GM12878 (cell line): ENCODE data around the gene TM4SF1.

Experiments used
- EGR1 ChIP-seq, 2 experiments: IDR thresholded peaks; 1 replicate in 1 of 2; 2 replicates in 1 of 2; pipeline ENCODE4 v1.6.1; 2011 to 2012; ENCODE audit warnings: low read depth in 2 of 2, low read length in 2 of 2, borderline replicate concordance in 1 of 2, mild to moderate bottlenecking in 1 of 2, moderate library complexity in 1 of 2
- TF ChIP-seq, protein P1 (sequence below): fragments of 450-650 bp; IDR thresholded peaks from 2 replicates; pipeline ENCODE4 v1.6.1; 2016; ENCODE audit warnings: mild to moderate bottlenecking, moderate library complexity, borderline replicate concordance
- TF ChIP-seq, protein P2 (sequence below): IDR thresholded peaks from 2 replicates; pipeline ENCODE4 v1.6.1; 2011; ENCODE audit warnings: low read depth, mild to moderate bottlenecking, low read length, moderate library complexity, borderline replicate concordance; ENCODE audit errors: extremely low read depth
- TF ChIP-seq, protein P3 (sequence below), 3 experiments: IDR thresholded peaks in 2 of 3; conservative IDR thresholded peaks in 1 of 3; 2 replicates each; pipeline ENCODE4 v1.5.1; 2011; ENCODE audit warnings: low read depth in 3 of 3, low read length in 3 of 3, mild to moderate bottlenecking in 3 of 3, control low read depth in 2 of 3, moderate library complexity in 2 of 3, inconsistent platforms in 1 of 3, mixed read lengths in 1 of 3; ENCODE audit not compliant: control insufficient read depth in 2 of 3, insufficient read depth in 1 of 3; ENCODE audit errors: extremely low read depth in 1 of 3

DNA sequence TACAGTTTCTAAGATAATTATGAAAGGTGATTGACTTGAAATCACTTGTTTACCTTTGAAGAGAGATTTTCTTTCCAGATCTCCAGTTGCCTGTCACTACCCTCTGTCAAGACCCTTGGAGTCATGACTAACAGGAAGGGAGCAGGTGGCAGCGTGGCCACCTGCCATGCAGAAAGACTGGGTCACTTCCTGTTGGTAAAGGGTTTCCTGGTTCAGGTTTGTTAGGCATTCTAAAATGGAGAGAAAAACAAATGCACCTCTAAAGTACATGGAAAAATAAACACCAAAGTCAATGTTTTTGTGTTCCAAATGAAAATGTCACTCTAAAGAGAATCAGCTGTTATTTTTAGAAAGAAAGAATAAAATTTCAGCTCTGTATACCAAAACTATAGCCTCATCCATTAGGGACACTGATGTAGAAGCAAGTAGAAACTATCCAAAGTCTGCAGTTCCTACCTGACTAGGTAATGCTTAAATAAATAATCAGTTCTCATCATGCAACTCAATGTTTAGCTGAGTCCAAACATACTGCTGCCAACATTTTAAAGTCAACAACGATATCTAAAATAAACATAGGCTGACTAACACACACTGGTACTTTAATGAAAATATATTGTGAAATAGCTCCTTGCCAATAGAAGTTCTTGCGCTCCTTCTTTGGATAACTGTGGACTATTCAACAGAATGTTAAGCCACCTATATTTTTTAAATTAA lies 23.9 kb upstream of the TM4SF1 start:
- TF ChIP-seq, protein P1, sequence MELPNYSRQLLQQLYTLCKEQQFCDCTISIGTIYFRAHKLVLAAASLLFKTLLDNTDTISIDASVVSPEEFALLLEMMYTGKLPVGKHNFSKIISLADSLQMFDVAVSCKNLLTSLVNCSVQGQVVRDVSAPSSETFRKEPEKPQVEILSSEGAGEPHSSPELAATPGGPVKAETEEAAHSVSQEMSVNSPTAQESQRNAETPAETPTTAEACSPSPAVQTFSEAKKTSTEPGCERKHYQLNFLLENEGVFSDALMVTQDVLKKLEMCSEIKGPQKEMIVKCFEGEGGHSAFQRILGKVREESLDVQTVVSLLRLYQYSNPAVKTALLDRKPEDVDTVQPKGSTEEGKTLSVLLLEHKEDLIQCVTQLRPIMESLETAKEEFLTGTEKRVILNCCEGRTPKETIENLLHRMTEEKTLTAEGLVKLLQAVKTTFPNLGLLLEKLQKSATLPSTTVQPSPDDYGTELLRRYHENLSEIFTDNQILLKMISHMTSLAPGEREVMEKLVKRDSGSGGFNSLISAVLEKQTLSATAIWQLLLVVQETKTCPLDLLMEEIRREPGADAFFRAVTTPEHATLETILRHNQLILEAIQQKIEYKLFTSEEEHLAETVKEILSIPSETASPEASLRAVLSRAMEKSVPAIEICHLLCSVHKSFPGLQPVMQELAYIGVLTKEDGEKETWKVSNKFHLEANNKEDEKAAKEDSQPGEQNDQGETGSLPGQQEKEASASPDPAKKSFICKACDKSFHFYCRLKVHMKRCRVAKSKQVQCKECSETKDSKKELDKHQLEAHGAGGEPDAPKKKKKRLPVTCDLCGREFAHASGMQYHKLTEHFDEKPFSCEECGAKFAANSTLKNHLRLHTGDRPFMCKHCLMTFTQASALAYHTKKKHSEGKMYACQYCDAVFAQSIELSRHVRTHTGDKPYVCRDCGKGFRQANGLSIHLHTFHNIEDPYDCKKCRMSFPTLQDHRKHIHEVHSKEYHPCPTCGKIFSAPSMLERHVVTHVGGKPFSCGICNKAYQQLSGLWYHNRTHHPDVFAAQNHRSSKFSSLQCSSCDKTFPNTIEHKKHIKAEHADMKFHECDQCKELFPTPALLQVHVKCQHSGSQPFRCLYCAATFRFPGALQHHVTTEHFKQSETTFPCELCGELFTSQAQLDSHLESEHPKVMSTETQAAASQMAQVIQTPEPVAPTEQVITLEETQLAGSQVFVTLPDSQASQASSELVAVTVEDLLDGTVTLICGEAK: no peak
- TF ChIP-seq, protein P2, sequence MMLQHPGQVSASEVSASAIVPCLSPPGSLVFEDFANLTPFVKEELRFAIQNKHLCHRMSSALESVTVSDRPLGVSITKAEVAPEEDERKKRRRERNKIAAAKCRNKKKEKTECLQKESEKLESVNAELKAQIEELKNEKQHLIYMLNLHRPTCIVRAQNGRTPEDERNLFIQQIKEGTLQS: no peak
- TF ChIP-seq, protein P3, sequence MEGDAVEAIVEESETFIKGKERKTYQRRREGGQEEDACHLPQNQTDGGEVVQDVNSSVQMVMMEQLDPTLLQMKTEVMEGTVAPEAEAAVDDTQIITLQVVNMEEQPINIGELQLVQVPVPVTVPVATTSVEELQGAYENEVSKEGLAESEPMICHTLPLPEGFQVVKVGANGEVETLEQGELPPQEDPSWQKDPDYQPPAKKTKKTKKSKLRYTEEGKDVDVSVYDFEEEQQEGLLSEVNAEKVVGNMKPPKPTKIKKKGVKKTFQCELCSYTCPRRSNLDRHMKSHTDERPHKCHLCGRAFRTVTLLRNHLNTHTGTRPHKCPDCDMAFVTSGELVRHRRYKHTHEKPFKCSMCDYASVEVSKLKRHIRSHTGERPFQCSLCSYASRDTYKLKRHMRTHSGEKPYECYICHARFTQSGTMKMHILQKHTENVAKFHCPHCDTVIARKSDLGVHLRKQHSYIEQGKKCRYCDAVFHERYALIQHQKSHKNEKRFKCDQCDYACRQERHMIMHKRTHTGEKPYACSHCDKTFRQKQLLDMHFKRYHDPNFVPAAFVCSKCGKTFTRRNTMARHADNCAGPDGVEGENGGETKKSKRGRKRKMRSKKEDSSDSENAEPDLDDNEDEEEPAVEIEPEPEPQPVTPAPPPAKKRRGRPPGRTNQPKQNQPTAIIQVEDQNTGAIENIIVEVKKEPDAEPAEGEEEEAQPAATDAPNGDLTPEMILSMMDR (IDR thresholded peaks at IDR 0.05 in 2 of 3, conservative IDR thresholded peaks at IDR 0.05 in 1 of 3; ENCODE audit: control insufficient read depth in 2 of 3, extremely low read depth in 1 of 3, insufficient read depth in 1 of 3, low read depth in 3 of 3, low read length in 3 of 3): no peak
- no peak for TF ChIP-seq EGR1 (IDR thresholded peaks at IDR 0.05; ENCODE audit: borderline replicate concordance in 1 of 2, low read depth in 2 of 2, low read length in 2 of 2)
